Activated CD8-positive, alpha-beta memory T cell treated with anti-CD3 and anti-CD28 coated beads, Interleukin-2, amount 50 U/mL, for 48 hours (primary cell): ENCODE results near the gene PLEKHA5.
"Not testable (repeated sequence)": the region's sequence is repeated elsewhere in the genome, so short reads cannot be mapped to it uniquely, and the experiment has no call there.

Experiments used
- DNase-seq: peaks from one replicate; pipeline ENCODE4 v3.0.0-alpha.2; 2020

The PLEKHA5 gene

DNA sequence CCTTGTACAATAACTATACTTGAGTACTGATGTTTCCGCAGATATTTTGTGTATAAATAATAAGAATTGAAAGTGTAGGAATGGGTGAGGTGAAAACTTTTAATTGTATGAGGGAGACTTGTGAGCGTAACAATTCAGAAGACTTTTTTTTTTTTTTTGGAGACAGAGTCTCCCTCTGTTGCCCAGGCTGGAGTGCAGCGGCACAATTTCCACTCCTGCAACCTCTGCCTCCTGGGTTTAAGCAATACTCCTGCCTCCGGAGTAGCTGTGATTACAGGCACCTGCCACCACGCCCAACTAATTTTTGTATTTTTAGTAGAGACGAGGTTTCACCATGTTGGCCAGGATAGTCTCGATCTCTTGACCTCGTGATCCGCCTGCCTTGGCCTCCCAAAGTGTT, 40.8 kb downstream of the PLEKHA5 start:
- DNase-seq = not testable (repeated sequence)

DNA sequence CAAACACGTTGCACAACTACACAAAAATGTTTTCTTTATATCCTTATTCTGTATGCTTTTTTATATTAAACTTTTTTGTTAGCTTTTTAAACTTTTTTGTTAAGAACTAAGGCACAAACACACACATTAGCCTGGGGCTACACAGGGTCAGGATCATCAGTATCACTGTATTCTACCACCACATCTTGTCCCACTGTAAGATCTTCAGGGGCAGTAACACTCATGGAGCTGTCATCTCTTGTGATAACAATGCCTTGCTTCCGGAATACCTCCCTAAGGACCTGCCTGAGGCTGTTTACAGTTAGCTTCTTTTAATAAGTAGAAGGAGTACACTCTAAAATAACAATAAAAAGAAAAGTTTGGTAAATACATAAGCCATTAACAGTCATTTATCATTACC, 42.2 kb downstream of the PLEKHA5 start:
- DNase-seq = no peak

DNA sequence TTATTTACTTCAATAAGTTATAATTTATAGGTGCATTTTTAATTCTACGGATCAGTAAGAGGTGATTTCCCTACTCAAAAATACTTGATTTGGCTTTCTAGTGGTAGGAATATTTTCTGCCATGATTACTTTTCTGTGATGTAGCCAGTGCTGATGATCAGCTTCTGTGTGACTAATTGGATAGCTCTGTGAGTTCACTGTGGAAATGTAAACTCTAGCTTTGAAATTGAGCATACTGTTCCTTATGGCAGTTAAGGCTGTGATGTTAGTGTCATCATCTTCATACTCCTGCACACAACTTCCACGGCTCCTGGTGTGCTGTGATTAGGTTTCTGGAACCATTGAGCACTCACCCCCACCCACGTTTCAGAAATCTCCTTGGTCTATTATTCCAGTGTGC, 48.2 kb downstream of the PLEKHA5 start:
- DNase-seq = no peak

DNA sequence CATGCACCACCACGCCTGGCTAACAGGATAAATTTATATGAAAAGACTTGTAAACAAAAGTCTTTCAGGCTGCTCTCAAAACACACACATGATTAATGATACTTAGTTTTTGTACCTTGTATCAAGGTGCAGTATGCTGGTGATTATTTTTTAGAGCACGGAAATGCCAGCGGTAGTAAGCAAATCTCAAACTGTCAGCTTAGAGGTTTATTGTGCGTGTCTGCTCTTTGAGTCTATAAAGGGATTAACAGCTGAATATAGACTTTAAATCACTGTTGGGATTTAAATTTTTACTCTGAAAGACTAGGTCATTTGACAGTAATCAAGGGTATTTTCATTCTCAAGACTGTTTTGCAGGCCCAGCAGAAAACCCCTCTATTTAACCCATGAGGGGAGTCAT, 50.5 kb downstream of the PLEKHA5 start:
- no peak for DNase-seq

- no peak for DNase-seq
These were observed 52.3 kb downstream of the PLEKHA5 start for GRCh38 chr12:19181666-19182426.

DNA sequence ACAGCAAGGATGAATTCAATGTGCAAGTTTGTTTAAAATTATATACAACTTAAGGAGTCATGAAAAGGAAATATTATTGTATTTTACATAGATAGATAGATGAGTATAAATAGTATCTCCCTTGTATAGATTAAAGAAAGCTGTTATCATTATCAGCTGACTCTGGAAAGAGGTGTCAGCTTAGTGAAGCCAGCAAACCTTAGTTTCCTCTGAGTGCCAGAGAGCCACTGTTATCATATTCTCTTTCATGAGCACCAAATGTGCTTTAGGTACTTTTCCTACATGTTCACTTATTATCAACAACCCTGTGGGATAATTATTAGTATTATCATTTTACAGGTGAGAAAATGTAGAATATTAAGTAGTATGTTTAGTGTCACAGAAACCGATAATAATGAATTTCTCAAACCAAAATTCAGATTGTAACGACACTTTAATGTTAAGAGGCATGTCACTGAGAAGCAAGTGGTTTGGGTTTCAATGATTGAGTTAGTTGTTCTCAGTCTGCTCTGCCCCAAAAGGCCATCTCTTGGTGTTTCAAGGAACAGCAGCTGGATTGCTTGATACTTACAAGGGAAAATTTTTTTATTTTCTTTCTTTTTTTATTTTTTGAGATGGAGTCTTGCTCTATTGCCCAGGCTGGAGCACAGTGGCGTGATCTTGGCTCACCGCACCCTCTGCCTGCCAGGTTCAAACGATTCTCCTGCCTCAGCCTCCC, 53.7 kb downstream of the PLEKHA5 start:
- no peak for DNase-seq

DNA sequence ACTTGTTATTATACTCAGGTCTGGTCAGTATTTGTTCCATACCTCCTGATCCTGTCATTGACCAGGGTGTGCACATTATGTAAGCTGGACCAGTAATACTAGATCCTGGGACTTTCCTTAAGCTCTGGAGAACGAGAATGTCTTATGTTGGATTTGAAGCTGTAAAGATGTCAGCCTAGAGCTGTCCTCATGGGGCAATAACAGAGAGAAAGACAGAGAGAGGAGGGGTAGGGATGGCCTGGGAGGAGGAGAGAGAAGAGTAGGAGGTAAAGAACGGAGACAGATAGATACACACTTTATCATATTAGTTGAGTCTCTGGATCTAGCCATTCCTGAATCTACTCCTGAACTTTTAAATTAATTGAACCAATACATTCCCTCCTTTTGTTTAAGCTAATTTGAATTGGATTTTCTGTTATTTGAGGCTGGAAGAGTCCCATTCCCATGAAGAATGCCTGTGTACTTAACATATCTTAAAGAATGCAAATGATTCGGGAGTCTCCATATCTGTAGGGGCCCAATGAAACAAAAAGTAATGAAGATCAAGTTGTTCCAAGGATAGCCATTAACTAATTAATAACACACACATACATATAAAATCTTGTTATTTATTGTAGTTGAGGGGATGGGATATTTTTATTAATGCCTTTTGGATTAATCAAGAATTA, 55.9 kb downstream of the PLEKHA5 start:
- no peak for DNase-seq

DNA sequence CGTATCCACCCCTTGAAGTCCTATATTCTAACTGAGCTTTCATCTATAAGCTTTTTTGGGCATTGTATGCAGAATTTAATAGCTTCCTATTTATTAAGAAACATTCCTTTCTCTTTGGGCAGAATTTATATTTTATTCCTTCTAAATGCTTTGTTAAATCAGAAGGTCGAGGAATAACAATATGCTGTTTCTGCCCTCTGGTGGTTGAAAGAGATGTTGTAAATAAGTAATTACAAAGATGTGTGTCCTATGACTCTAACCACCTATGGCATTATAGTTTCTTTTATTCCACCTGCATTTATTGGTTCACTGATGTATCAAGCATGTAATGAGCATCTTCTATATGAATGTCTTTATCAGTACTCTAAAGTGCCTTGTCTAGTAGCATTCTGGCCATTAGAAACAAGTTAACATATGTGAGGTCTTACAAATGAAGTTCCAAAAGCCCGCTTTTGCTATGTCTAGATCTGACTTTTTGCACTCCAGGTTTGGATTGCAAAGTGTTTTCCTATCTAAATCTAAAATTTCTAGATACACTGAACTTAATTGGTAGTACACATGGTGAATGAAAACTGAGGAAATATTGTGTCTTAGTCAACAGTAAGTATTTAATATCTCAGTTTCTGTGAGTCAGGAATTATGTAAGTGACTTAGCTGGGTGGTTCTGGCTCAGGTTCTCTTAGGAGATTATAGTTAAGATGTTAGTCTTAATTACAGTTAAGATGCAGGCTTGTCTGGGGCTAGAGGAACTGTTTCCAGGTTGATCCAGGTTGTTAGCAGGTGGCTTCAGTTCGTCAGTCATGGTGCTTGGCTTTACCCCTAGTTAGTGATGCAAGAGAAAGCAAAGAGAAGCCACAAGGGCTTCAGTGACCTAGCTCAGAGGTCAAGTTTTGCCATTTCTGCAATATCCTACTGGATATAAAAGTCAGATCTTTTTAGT, 57.5 kb downstream of the PLEKHA5 start:
- DNase-seq = no peak

DNA sequence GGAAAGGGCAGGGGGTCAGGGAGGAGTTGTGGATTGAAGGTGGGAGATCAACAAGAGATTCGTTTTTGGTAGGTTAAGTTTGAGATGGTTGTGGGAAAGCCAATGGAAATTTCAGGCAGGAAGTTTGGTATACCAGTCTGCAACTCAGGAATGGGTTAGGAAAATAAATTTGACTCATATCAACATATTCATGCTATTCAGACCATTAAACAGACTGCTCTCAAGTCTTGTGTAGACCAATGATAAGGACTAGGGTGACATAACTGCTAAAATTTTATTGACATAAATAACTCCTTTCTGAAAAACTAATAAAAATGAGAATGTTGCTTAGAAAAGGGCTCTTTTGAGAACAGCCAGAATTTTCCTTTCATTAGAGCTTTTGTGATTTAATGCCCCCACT, 60.0 kb downstream of the PLEKHA5 start:
- DNase-seq = no peak

DNA sequence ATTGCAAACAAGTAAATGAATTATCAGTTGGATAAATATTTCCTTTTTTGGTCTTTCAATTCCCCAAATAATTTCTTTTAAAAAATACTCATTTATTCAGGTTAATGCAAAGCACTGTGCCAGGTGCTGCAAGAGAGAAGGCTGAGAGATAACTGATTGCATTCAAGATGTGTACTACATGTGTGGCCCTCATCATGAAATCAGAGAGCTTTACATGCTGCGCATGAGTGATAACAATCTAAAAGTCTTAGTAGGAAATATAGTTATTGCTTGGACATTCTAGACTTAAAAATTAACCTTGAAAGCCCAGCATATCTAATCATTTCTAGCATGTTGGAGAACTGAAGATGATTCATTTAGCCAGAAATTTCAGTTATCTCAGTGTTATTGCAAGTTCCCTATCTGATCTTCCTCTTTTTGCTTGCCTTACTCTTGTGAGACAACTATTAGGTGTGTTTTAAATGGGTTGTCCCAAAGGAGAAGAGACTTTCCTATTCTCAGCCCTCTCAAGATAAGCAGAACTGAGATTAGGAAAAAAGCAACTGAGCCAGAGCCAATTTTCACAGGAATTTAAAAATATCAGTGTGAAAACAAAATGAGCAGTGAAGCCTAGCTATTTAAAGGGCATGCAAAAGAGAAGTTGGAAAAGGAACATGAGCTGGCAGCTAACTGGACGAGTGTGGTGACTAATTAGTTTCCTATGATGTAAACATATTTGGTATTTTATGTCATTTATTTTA, 60.9 kb downstream of the PLEKHA5 start:
- DNase-seq = no peak

- no peak for DNase-seq
These were observed 61.6 kb downstream of the PLEKHA5 start for GRCh38 chr12:19191089-19191488.

- DNase-seq = no peak
These were observed 62.0 kb downstream of the PLEKHA5 start for GRCh38 chr12:19191563-19191962.

DNA sequence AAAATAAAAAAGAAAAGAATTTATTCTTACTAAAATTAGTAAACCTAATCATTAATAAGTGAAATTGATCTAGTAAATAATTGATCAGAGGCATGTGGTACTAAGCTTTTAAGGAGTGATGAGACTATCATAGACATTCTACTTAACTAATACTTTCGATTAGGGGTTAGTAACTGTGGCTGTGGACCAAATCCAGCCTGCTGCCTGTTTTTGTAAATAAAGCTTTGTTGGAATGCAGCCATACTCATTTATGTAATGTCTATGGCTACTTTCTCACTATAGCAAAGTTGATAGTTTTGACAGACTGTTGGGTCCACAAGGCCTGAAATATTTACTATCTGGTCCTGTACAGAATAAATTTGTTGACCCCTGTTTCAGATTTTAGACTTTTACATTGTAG, 63.2 kb downstream of the PLEKHA5 start:
- no peak for DNase-seq

GRCh38 chr12:19194963-19195362, 65.4 kb downstream of the PLEKHA5 start:
- no peak for DNase-seq

GRCh38 chr12:19196959-19197630, 67.6 kb downstream of the PLEKHA5 start:
- no peak for DNase-seq

GRCh38 chr12:19198272-19198671, 68.7 kb downstream of the PLEKHA5 start:
- DNase-seq = no peak

DNA sequence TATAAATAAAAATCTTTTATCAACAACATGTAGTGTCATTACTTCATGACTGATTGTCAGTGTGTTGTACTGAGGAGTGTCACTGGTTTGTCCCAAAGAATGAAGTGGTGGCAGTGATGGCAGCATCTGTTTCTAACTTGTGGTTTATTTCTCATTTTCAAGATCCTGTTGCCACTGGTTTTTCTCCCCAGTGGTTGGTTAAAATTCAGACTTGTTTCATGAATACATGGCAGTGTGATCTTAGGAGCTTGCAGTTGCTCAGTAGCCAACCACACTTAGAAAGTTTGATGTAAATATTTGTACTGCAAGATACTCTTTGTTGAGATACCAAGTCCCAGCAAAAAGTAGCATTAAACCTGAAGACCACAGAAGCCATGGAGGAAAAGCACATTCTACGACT, 69.8 kb downstream of the PLEKHA5 start:
- DNase-seq = no peak

DNA sequence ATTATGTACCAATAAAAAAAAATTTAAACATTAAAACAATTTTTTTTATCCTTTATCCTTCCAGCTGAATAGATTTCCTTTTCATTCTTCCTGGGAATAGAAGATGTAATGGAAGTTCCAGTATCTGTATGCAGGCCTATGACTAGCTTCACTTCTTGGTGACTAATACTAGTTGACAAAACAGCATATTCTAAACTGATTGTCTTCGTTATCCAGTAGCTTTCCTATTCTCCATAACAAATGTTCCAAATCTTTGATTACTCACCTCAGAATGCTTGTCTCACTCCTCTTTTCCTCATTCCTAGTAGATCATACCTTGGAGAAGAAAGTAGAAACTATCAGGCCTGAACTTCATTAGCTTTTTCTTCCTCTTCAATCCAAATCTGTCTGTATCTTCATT, 70.7 kb downstream of the PLEKHA5 start:
- DNase-seq = no peak

DNA sequence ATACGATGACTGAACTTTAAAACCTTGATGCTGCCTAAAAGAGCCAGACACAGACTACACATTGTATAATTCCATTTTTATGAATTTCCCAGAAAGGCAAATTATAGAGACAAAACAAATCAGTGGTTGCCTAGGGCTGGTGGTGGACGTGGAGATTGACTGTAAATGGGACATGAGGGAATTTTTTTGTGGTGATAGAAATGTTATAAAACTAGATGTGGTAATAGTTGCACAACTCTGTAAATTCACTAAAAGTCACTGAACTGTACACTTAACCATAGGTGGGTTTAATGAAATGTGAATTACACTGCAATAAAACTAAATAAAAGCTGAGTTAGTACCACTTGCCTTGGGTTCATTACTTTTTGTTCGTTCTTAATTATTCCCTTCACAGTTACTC, 72.1 kb downstream of the PLEKHA5 start:
- no peak for DNase-seq

DNA sequence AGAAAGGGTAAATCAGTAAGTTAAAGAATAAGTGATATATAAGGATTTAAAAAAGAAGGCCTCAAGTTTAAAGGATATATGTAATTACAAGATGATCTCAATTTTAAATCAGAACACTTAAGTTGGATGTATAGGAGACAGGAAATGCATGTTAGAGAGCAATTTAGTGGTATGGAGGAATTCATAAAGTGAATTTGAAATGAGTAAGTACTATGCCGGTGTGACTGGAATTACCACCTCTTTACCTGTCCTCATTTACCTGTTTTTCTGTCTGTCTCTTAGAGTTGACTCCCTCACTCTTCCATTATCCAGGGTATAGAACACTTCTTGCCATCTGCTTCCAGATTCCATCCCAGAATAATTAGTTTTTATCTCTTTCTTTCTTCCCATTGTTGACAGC, 73.5 kb downstream of the PLEKHA5 start:
- DNase-seq = no peak
